GM12873 (cell line): Measurements from ENCODE around the gene NME4.

Source experiments
- CTCF ChIP-seq: IDR thresholded peaks from 2 replicates; pipeline ENCODE4 v1.5.1; 2012; ENCODE audit warnings: low read depth, mild to moderate bottlenecking, moderate library complexity, low read length, control low read depth; ENCODE audit not compliant: insufficient read depth; ENCODE audit errors: missing control alignments

The NME4 gene

GRCh38 chr16:383326-384051 is 13.5 kb upstream of the NME4 start:
- TF ChIP-seq CTCF = no peak

- no peak for TF ChIP-seq CTCF
Measured at GRCh38 chr16:386641-387156, 10.3 kb upstream of the NME4 start.

GRCh38 chr16:389352-389751 is 7.6 kb upstream of the NME4 start:
- no peak for TF ChIP-seq CTCF

- peak; percentile 99 for TF ChIP-seq CTCF
Measured at GRCh38 chr16:391885-392335, 5.1 kb upstream of the NME4 start.

GRCh38 chr16:392450-393030 is 4.5 kb upstream of the NME4 start:
- no peak for TF ChIP-seq CTCF

- TF ChIP-seq CTCF = no peak
Measured at GRCh38 chr16:396199-396598, 800 bp upstream of the NME4 start.

- TF ChIP-seq CTCF = no peak
Measured at GRCh38 chr16:396605-397004, 394 bp upstream of the NME4 start.
